GM18505 (cell line): Measurements from ENCODE around the gene LAD1.

Experiments
- ATAC-seq: cut with Tn5 transposase; IDR thresholded peaks from one replicate; pipeline ENCODE4 v1.9.1; 2021; ENCODE audit not compliant: unreplicated experiment
- POLR2A ChIP-seq: IDR thresholded peaks from 4 replicates; pipeline ENCODE4 v1.6.1; 2011; ENCODE audit warnings: borderline replicate concordance; ENCODE audit not compliant: insufficient read depth, insufficient read length; ENCODE audit errors: extremely low read depth

Gene LAD1

DNA sequence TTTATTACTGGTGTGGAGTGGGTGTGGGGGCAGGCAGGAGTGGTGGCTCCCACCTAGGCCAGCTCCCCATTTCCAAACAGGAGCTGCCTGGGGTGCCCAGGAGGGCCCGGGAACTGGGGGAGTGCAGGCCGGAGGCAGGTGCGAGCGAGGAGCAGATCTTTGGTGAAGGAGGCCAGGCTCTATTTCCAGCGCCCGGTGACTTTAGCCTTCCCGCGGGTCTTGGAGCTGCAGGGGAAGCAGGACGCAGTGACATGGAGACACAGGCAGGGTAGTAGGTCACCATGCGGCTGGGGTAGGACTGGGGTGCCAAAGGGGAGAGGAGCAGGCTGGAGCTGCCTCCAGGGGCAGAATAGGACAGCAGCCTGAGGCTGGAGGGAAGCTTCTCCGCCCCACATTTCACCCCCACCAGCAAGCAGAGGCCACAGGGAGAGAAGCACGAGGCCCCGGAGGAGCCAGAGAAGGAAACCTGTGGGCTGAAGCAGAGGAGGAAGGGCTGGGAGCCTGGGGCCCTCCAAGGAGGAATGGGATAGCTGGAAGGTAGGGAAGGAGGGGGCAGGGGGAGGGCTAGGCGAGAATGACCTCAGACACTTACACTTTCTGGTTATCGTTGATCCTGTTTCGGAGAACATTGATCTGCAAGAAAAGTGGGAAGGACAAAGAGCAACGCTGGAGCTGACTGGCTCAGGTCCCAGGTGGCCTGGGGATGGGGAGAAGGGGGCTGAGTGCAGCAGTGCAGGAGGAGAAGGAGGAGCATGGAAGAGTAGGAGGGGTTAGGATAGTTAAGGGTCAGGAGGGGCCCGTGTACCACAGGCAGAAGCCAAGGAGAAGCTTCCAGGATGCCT is 39.9 kb downstream of the LAD1 start:
- ATAC-seq = no peak
- no peak for TF ChIP-seq POLR2A

DNA sequence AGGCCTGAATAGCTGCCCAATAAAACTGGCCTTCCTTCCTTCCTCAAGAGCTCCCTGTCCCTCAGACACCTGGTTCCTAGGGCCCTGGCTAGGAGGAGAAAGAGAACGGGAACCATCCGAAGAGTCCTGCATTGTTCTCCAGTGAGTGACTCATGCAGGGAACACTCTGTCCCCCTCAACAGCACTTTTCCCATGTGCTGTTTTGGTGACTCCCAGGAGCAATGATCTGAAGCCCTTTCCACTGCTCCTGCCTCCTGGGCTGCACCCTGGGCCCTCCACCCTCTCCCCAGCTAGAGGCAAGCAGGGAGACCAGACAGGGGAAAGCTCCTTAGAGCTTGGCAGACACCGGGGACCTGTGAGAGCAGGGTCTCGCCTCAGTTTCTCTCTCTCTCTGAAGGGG is 40.5 kb downstream of the LAD1 start:
- no peak for TF ChIP-seq POLR2A
- no peak for ATAC-seq

DNA sequence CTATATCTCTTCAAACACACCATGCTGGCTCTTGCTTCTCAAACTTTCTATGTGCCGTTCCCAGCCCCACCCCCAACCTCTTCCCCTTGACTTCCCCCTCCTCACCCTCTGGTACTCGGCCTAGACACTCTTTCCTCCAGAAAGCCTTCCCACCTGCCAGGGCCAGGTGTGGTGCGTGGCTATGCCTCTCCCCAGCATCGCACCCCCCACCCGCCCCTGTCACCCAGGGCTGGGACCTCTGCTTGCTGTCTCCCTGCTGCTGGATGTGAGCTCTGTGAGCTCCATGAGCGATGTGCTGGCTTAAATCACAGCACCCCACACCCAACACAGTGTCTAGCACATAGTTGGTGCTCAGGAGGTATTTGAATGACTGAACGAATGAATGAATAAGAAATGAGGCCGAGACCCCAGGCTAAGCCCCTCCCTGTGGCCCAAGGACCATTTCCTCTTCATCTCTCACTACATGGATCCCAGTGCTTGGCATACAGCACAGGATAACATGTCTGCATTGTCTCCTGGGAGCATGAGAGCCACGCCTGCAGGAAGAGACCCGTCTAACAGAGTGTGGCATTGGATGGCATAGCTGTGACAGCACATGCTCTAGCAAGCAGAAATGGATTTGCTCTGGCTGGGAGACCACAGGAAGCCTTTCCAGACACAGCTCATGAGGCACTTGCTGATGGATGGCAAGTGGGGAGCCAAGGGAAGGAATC is 41.3 kb downstream of the LAD1 start:
- ATAC-seq = no peak
- TF ChIP-seq POLR2A = no peak

DNA sequence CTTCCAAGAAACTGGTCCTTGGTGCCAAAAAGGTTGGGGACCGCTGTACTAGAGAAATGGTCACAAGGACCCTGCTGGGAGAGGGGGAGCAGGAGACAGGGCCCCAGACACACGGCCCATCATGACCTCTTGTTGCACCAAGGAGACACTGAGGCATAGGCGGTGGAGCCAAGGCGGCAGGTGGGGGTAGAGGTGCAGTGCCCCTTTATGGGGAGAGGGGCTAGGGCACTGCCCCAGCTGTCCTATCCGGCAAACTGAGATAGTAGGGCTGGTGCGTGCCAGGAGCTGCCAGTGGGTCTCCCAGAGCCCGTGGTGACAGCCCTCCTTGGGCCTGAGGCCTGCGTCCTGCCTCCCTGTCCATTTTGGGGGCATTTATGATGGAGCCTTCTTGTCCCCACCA is 41.9 kb downstream of the LAD1 start:
- no peak for ATAC-seq
- no peak for TF ChIP-seq POLR2A

DNA sequence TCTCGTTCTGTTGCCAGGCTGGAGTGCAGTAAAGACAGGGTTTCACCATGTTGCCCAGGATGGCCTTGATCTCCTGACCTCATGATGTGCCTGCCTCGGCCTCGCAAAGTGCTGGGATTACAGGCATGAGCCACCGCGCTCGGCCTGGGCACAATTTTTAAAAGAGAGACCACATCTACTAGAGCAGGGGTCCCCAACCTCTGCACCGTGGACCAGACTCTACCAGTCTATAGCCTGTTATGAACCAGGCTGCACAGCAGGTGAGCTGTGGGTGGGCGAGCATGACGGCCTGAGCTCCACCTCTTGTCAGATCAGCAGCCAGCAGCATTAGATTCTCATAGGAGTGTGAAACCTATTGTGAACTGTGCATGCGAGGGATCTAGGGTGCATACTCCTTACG is 42.4 kb downstream of the LAD1 start:
- no peak for ATAC-seq
- no peak for TF ChIP-seq POLR2A

DNA sequence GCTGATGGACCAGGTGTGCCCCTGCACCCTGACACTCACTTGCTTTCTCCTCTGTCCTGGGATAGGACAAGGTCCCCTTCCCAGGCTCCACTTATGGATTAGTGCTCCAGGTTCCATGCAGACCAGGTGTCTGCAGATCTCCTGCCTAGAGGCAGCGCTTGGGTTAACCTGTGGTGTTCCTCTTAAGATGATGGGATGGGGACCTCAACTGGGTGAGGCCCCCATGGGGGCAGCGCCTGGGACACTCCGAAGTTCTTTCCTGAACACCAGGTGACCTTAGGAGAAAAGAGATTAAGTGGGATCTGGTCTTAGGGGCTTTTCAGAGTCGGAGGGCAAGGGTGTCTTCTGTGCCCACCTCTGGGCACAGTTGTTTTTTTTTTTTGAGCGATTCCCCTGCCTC is 42.9 kb downstream of the LAD1 start:
- no peak for TF ChIP-seq POLR2A
- ATAC-seq = no peak

DNA sequence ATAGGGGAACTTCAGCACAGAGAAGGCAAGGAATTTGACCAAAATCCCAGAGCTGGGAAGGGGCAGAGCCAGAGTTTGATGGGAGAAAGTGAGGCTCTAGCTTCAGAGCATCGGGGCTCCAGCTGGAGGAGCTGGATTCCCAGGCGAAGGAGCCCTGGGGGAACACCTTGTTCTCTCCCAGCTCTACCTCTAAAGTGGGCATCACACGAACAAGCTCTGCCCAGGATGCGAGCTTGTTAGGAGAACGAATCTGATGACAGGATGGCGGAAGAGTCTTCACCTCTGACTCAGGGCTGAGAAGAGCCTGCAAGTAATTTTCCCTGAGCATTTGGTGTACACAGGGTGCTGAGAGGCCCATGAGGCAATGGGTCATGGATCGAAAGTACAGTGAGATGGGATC is 43.7 kb downstream of the LAD1 start:
- no peak for TF ChIP-seq POLR2A

DNA sequence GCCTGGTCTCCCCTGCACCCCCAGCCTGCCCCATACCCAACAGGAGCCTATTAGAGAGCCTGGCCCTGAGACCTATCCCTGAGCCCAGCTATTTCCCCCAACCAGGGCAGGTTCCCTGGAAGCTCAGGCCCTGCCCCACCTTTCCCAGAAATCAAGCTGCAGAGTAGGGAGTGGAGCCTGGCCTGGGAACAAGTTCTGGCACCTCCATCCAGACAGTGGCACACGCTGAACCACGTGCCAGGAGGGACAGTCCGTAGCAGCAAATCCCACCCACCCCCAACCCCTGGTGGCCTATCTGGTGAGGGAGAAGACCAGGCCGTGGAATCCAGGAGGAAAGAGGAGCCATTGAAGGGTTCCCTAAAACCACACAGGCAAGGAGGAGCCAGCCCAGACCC is 44.2 kb downstream of the LAD1 start:
- no peak for TF ChIP-seq POLR2A
- no peak for ATAC-seq

More for the DNA sequence above, 43.7 kb downstream of the LAD1 start:
- ATAC-seq = no peak

DNA sequence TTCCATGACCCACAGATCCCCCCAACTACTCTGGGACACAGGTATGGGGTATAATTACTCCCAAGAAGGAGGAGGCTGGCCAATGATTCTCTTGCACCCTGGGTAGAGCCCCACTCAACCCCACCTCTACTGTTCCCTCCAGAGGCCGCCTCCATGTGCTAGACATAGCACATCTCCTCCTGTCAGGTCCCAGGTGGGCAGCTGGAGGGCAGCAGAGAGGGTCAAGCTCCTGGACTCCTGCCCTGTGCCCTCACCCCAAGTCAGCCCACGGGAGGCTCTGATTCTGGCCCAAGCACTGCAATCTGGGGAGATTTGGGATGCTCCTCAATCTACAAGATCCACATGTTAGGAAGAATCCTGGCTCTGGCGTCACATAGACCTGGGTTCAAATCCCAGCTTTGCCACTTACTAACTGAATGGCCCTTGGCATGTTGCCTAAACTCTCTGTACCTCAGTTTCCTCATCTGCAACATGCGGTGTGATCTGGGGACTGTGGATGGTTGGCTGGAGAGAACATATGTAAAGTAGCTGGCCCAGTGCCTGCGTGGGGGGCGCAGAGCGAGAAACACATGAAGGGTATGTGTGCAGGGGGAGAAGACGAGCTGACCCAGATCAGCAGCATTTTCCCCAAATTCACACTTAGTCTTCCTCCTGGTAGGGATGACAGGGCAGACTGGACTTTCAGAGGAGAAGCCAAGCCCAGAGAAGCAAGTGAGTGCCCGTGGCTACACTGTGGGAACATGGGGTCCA is 44.8 kb downstream of the LAD1 start:
- TF ChIP-seq POLR2A = no peak
- ATAC-seq = no peak

DNA sequence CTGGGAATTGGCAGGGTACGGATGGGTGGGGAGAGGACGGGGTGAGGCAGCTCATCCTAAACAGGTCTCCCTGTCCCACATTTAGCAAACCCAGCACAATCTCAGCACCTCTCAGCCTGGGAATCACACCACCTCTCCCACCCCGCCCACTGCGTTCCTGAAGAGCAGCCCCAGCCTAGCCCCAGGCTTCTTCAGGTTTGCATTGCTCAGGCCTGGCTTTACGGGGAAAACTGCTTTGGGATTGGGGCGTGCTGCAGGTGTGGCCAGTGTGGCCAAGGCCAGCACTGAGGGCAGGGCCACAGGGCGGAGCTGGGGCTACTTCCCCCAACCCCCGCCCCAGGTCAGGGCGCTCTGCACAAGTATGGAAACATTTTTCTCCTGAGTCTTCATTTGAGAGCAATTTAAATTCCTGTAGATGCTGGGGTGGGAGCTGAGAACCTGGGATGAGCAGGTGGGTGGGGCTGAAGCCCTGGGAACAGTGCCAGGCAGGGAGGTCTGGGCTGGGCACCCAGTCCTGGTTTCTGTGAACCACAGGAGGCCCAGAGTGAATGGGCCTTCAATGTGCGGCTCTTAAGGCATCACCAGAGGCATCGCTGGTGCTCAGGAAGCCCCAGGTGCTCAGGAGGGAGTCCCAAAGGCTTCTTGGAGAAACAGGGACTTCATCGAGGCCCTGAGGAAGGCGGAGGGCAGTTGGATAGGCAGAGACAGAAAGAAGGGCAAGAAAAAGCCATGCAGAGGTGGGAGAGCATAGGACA is 45.8 kb downstream of the LAD1 start:
- ATAC-seq = no peak
- TF ChIP-seq POLR2A = no peak

DNA sequence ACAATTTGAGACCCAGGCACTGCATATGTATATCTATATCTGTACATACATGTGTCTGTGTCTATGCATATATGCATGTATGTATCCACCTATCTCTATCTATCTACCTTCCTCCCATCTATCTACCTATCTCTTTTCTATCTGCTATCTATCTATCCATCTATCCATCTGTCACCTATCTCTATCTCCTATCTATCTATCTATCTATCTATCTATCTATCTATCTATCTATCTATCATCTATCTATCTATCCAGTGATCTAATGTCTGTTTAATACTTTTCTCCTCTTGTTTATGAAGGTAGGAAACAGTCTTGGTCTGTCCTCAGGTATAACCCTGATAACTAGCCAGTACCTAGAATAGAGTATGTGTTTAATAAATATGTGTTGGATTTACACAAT is 47.5 kb downstream of the LAD1 start:
- TF ChIP-seq POLR2A = no peak
- no peak for ATAC-seq

DNA sequence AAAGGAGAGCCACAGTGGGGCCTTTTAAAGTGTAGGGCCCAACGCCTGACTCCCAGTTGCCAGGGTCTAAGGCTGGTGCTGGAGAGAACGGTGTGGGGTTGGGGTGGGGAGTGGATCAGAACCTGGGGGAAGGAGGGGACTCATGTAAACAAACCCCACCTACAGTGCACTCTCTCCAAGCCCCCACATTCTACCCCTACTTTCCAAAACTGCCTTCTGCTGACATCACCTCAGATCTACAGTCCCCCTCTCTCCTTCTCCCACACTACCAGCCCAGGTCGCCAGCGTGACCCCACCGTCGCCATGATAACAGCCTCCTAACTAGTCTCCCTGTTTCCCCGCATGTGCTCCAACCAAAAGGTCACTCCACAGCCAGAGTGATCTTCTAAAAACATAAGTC is 48.2 kb downstream of the LAD1 start:
- no peak for TF ChIP-seq POLR2A

DNA sequence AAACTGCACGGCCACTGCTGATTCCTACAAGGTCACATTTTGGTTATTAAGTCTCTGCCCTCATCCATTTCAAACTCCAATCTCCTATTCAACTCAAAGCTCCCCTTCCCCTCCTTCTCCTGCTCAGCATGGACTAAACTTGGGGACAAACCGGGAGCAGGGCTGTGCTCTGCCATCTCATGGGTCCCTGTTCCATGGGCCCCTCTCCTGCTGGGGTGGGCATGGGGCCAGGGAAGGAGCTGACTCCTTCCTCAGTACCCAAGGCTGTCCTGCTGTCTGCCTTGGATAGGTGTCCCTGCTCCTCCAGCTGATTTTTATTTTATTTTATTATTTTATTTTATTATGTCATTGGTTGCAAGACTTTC is 48.8 kb downstream of the LAD1 start:
- ATAC-seq = no peak
- TF ChIP-seq POLR2A = no peak

More for the DNA sequence above, 48.2 kb downstream of the LAD1 start:
- no peak for ATAC-seq
